ENCODE data around the gene GTSF1L.

DNA sequence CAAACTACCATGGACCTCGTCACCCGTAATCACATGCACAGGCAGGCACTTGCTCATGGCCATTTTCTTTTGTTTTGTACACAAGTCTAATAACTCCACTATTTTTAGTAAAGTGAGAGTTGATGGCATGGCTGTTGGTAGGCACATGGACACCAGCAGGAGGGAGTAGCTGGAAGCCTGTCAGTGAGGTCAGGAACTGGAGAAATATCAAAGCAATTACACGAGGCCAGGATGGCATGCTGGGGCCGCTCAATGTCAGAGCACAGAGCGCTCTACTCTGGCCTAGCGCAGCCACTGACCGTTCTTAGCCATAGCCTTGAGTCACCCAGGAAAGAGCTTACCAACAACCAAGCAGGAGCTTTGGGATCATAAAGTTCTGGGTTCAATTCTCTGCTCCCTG is 36.1 kb upstream of the GTSF1L start:
- TF ChIP-seq, protein P1, sequence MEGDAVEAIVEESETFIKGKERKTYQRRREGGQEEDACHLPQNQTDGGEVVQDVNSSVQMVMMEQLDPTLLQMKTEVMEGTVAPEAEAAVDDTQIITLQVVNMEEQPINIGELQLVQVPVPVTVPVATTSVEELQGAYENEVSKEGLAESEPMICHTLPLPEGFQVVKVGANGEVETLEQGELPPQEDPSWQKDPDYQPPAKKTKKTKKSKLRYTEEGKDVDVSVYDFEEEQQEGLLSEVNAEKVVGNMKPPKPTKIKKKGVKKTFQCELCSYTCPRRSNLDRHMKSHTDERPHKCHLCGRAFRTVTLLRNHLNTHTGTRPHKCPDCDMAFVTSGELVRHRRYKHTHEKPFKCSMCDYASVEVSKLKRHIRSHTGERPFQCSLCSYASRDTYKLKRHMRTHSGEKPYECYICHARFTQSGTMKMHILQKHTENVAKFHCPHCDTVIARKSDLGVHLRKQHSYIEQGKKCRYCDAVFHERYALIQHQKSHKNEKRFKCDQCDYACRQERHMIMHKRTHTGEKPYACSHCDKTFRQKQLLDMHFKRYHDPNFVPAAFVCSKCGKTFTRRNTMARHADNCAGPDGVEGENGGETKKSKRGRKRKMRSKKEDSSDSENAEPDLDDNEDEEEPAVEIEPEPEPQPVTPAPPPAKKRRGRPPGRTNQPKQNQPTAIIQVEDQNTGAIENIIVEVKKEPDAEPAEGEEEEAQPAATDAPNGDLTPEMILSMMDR (IDR thresholded peaks at IDR 0.05) = no peak
- TF ChIP-seq POLR2A (IDR thresholded peaks at IDR 0.05) = no peak

Data from prostate gland (tissue), 2 donors.